HUES64 (cell line): ENCODE data around the gene PEPD.

ENCODE experiments used
- H3K27ac ChIP-seq: 2 replicates; pipeline ENCODE4 v1.7.0; 2013; ENCODE audit warnings: low read depth, low read length, inconsistent platforms
- H3K27me3 ChIP-seq: 2 replicates; pipeline ENCODE4 v1.6.1; 2013; ENCODE audit warnings: mild to moderate bottlenecking, low read length; ENCODE audit not compliant: insufficient read depth
- H3K36me3 ChIP-seq: 2 replicates; pipeline ENCODE4 v1.6.1; 2013; ENCODE audit warnings: mild to moderate bottlenecking, low read length; ENCODE audit not compliant: insufficient read depth
- H3K4me1 ChIP-seq: 2 replicates; pipeline ENCODE4 v1.6.1; 2013; ENCODE audit warnings: mild to moderate bottlenecking, low read length, moderate library complexity; ENCODE audit not compliant: insufficient read depth
- H3K4me3 ChIP-seq: 2 replicates; pipeline ENCODE4 v1.5.1; 2013; ENCODE audit warnings: mild to moderate bottlenecking, low read length, moderate library complexity
- H3K9ac ChIP-seq: 2 replicates; pipeline ENCODE4 v1.6.1; 2013; ENCODE audit warnings: mild to moderate bottlenecking, low read depth, low read length
- H3K9me3 ChIP-seq: 2 replicates; pipeline ENCODE4 v1.6.1; 2013; ENCODE audit warnings: low read depth, low read length; ENCODE audit not compliant: insufficient read depth
- WGBS: fragments of 150-250, 120-280 bp; methylation state at CpG from one replicate; pipeline ENCODE4 v1.1.7; 2013; ENCODE audit warnings: missing lambda C conversion rate; 5-methylcytosine and 5-hydroxymethylcytosine counted together

The PEPD gene

DNA sequence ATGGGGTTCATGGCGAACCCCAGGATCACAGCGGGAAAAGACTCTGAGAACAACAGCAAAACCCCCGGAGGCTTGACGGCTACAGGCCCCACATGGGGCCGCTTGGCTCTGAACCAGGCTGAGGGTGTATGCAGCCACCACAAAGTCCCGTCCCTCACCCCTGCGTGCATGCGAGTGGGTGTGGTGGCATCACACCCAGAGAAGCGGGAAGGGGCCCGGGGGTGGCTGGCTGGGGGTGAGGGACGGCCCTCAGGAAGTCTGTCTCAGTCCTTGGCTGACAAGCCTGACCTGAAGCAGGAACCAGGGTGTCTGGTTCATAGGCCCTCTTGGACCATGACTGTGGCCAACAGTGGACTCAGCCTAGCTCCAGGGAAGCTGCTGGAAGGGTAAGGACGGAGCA lies 113.9 kb downstream of the PEPD start:
- H3K27ac ChIP-seq, result no peak overlapping the region
- no peaks in the 10 kb centered on the region for H3K9me3 ChIP-seq
- H3K27me3 ChIP-seq, result no peaks in the 10 kb centered on the region
- H3K4me3 ChIP-seq, result no peak overlapping the region
- WGBS, result 91% methylated on average over 12 of the region's 12 CpGs
- 0 out of 2 replicates have a peak, but pooled peaks cover 3% of the 10 kb centered on the region for H3K4me1 ChIP-seq
- no peak overlapping the region for H3K9ac ChIP-seq
- H3K36me3 ChIP-seq, result no peaks in the 10 kb centered on the region

GRCh38 chr19:33407140-33407551 lies 114.4 kb downstream of the PEPD start:
- Histone ChIP-seq H3K4me1 (0 out of 2 replicates have a peak, but pooled peaks cover 3% of the 10 kb centered on the region), H3K36me3 (no peaks in the 10 kb centered on the region), H3K27me3 (no peaks in the 10 kb centered on the region), H3K27ac (no peak overlapping the region), H3K4me3 (no peak overlapping the region), H3K9me3 (no peaks in the 10 kb centered on the region), H3K9ac (no peak overlapping the region)
- 67% methylated on average over 9 of the region's 9 CpGs for WGBS

GRCh38 chr19:33406521-33407139 lies 115.0 kb downstream of the PEPD start:
- 60% methylated on average over 12 of the region's 13 CpGs for WGBS
- Histone ChIP-seq H3K4me3 (no peak overlapping the region), H3K9me3 (no peaks in the 10 kb centered on the region), H3K27ac (no peak overlapping the region; the same call in 1 of the 2 replicates), H3K36me3 (no peaks in the 10 kb centered on the region), H3K4me1 (0 out of 2 replicates have a peak, but pooled peaks cover 3% of the 10 kb centered on the region), H3K27me3 (no peaks in the 10 kb centered on the region), H3K9ac (no peak overlapping the region)

- WGBS, result 95% methylated on average over 34 of the region's 34 CpGs
- no peak overlapping the region for H3K4me3 ChIP-seq
Observed at GRCh38 chr19:33405553-33406461, 115.8 kb downstream of the PEPD start.

DNA sequence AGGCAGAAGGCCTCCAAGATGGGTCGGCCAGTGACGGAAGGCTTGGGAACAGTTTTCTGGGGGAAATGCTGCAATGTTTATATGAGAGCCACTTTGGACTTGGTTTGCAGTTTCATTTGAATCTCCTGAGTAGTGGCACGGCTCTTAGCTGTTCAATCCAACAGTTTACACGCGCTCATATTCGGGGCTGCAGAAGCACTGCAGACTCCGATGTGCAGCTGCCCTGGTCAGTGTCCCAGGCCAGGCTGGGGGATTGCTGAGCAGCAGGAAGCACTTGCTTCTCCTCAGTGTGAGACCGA lies 116.4 kb downstream of the PEPD start:
- WGBS, result 85% methylated on average over 8 of the region's 8 CpGs
- Histone ChIP-seq H3K27ac (no peak overlapping the region), H3K36me3 (no peaks in the 10 kb centered on the region), H3K27me3 (no peaks in the 10 kb centered on the region), H3K4me3 (no peak overlapping the region), H3K9ac (no peak overlapping the region; the same call in 1 of the 2 replicates), H3K9me3 (no peaks in the 10 kb centered on the region), H3K4me1 (0 out of 2 replicates have a peak, but pooled peaks cover 3% of the 10 kb centered on the region)

More at GRCh38 chr19:33405553-33406461, 115.8 kb downstream of the PEPD start:
- no peaks in the 10 kb centered on the region for H3K9me3 ChIP-seq
- H3K27ac ChIP-seq, result no peak overlapping the region; the same call in 1 of the 2 replicates
- no peaks in the 10 kb centered on the region for H3K27me3 ChIP-seq
- 0 out of 2 replicates have a peak, but pooled peaks cover 3% of the 10 kb centered on the region for H3K4me1 ChIP-seq
- no peaks in the 10 kb centered on the region for H3K36me3 ChIP-seq
- H3K9ac ChIP-seq, result no peak overlapping the region; the same call in 1 of the 2 replicates

DNA sequence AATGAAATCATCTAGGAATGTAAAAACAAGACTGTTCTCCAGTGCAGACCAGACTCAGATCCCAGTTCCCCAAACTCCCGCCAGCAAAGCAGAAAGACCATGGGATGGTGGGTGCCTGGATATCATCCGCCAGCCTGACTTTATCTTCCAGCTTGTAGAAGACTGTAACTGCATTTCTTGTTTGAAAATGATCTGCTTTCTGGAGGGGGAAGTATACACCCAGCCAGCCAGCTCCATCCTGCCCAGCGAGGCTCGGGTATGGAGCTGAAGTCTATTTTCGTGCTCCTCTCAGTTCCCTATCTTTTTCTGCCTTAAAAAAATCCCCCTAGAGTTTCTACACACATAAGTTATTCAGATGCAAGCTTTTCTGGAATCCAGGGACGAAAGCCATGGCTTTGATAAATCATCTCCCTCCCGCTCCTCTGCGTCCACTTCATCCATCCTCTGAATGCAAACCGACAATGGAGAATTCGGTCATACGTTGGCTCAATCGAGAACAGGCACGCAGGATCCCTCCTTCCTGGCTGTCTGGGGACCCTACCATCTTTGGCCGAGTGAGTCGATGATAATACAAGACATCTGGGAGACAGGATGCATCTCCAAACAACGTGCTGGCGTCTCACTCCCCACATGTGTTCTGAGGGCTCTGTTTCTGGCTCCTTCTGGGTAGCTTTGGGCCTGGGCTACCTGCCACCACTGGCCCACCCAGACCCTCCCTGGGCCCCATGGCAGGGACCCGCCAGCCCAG lies 116.9 kb downstream of the PEPD start:
- H3K27me3 ChIP-seq, result no peaks in the 10 kb centered on the region
- H3K4me3 ChIP-seq, result no peak overlapping the region
- no peak overlapping the region for H3K27ac ChIP-seq
- 0 out of 2 replicates have a peak, but pooled peaks cover 3% of the 10 kb centered on the region for H3K4me1 ChIP-seq
- no peaks in the 10 kb centered on the region for H3K9me3 ChIP-seq
- 94% methylated on average over 18 of the region's 18 CpGs for WGBS
- H3K36me3 ChIP-seq, result no peaks in the 10 kb centered on the region
- no peak overlapping the region for H3K9ac ChIP-seq

- H3K9ac ChIP-seq, result no peak overlapping the region
- H3K9me3 ChIP-seq, result no peaks in the 10 kb centered on the region
- H3K36me3 ChIP-seq, result no peaks in the 10 kb centered on the region
- WGBS, result 90% methylated on average over 6 of the region's 6 CpGs
- H3K4me3 ChIP-seq, result no peak overlapping the region
- H3K27ac ChIP-seq, result no peak overlapping the region
- H3K4me1 ChIP-seq, result 0 out of 2 replicates have a peak, but pooled peaks cover 3% of the 10 kb centered on the region
- H3K27me3 ChIP-seq, result no peaks in the 10 kb centered on the region
Observed at GRCh38 chr19:33403973-33404304, 117.7 kb downstream of the PEPD start.

GRCh38 chr19:33403221-33403972 lies 118.2 kb downstream of the PEPD start:
- no peaks in the 10 kb centered on the region for H3K27me3 ChIP-seq
- no peak overlapping the region for H3K9ac ChIP-seq
- H3K4me1 ChIP-seq, result 0 out of 2 replicates have a peak, but pooled peaks cover 3% of the 10 kb centered on the region
- 83% methylated on average over 18 of the region's 18 CpGs for WGBS
- no peak overlapping the region for H3K27ac ChIP-seq
- no peaks in the 10 kb centered on the region for H3K36me3 ChIP-seq
- no peak overlapping the region for H3K4me3 ChIP-seq
- no peaks in the 10 kb centered on the region for H3K9me3 ChIP-seq

GRCh38 chr19:33402421-33403220 lies 119.0 kb downstream of the PEPD start:
- no peak overlapping the region for H3K27ac ChIP-seq
- no peak overlapping the region for H3K4me3 ChIP-seq
- no peaks in the 10 kb centered on the region for H3K9me3 ChIP-seq
- H3K9ac ChIP-seq, result no peak overlapping the region
- WGBS, result 89% methylated on average over 18 of the region's 18 CpGs
- no peaks in the 10 kb centered on the region for H3K36me3 ChIP-seq
- H3K27me3 ChIP-seq, result no peaks in the 10 kb centered on the region
- 0 out of 2 replicates have a peak, but pooled peaks cover 3% of the 10 kb centered on the region for H3K4me1 ChIP-seq
